Activated CD8-positive, alpha-beta T cell treated with anti-CD3 and anti-CD28 coated beads for 36 hours (primary cell): ENCODE data around the gene FBXO28. TPM values are rescaled to one million over a fixed set of nuclear protein-coding genes. Genes with fewer than 3 reads are reported as not detected.

Experiments used
- ATAC-seq: fragments of 200-7000 bp; cut with Tn5 transposase; one replicate; pipeline ENCODE4 v1.10.0; 2021; ENCODE audit warnings: mild to moderate bottlenecking, moderate library complexity
- CTCF ChIA-PET: fragments of 350-600 bp; sonication (Branson Sonifier 250); formaldehyde crosslinking; loops from one replicate; lab custom pipeline; 2021; ENCODE audit warnings: antibody characterized with exemption; lab: Charles Lee
- POLR2A ChIA-PET: fragments of 350-600 bp; sonication (Branson Sonifier 250); formaldehyde crosslinking; loops from one replicate; lab custom pipeline; 2021; ENCODE audit warnings: antibody characterized with exemption; lab: Charles Lee
- DNase-seq: peaks from one replicate; pipeline ENCODE4 v3.0.0-alpha.2; 2020
- H3K27ac Mint-ChIP-seq: one replicate; pipeline ENCODE4 v1.8.0; 2021; ENCODE audit warnings: mild to moderate bottlenecking, mixed read lengths
- H3K27me3 Mint-ChIP-seq: one replicate; pipeline ENCODE4 v1.8.0; 2021; ENCODE audit warnings: mixed read lengths
- H3K36me3 Mint-ChIP-seq: one replicate; pipeline ENCODE4 v1.8.0; 2021; ENCODE audit warnings: low read depth, mixed read lengths
- H3K4me1 Mint-ChIP-seq: one replicate; pipeline ENCODE4 v1.8.0; 2021; ENCODE audit warnings: low read depth, mixed read lengths
- H3K4me3 Mint-ChIP-seq: one replicate; pipeline ENCODE4 v1.8.0; 2021; ENCODE audit warnings: mild to moderate bottlenecking, moderate library complexity, mixed read lengths
- H3K9me3 Mint-ChIP-seq: one replicate; pipeline ENCODE4 v1.8.0; 2021; ENCODE audit warnings: mixed read lengths
- CTCF ChIP-seq: fragments of 200-600 bp; IDR thresholded peaks from one replicate; pipeline ENCODE4 v1.8.0; 2022; ENCODE audit warnings: antibody characterized with exemption, mild to moderate bottlenecking
- intact Hi-C: fragments of 100-400 bp; cut with micrococcal nuclease; formaldehyde crosslinking; loops from one replicate; pipeline ENCODE4 v1.10.0; 2022
- total RNA-seq, 2 experiments: library from RNA; stranded (reverse); gene quantifications; one replicate each; pipeline ENCODE4 v1.2.3, GENCODE V29; 2021

FBXO28 gene
- total RNA-seq, 2 experiments from 2014 or later: 21.5 to 21.7 TPM

GRCh38 chr1:224169718-224170270 is 55.9 kb downstream of the FBXO28 start:
- CTCF ChIA-PET: interaction anchor here (0.9 to 5.2 kb wide), 9 partner anchors 9 to 63 kb away, joined by 3 to 22 read pairs (median 4); partner anchors contain the start of gene DEGS1
- Mint-ChIP-seq H3K4me3 (no peak overlapping the region), H3K36me3 (peaks cover 6% of the 10 kb centered on the region), H3K27ac (peak overlapping the region; percentile 49), H3K27me3 (no peaks in the 10 kb centered on the region), H3K9me3 (peaks cover 6% of the 10 kb centered on the region), H3K4me1 (peaks cover 33% of the 10 kb centered on the region)
- intact Hi-C loops: no loop called here
- ATAC-seq: no peak
- no peak for DNase-seq
- no peak for TF ChIP-seq CTCF
- POLR2A ChIA-PET: interaction anchor here (1.2 to 3.0 kb wide), 4 partner anchors 9 to 23 kb away, joined by 3 to 39 read pairs (median 4); partner anchors contain the start of gene DEGS1

- Mint-ChIP-seq H3K4me3 (no peak overlapping the region), H3K27ac (no peak overlapping the region), H3K27me3 (no peaks in the 10 kb centered on the region), H3K4me1 (peaks cover 35% of the 10 kb centered on the region), H3K36me3 (peaks cover 6% of the 10 kb centered on the region), H3K9me3 (peaks cover 6% of the 10 kb centered on the region)
- DNase-seq (no peak), ATAC-seq (no peak)
- CTCF ChIA-PET: interaction anchor here (1.4 to 5.2 kb wide), 5 partner anchors 12 to 35 kb away, joined by 3 to 22 read pairs (median 6); partner anchors contain the start of gene DEGS1
- intact Hi-C loops: no loop called here
- POLR2A ChIA-PET: interaction anchor here (3.0 kb wide), 1 partner anchor 13 kb away, joined by 39 read pairs; the partner anchor contains the start of gene DEGS1
- no peak for TF ChIP-seq CTCF
Measured at GRCh38 chr1:224170343-224170742, 56.4 kb downstream of the FBXO28 start.

GRCh38 chr1:224170748-224171478 is 57.0 kb downstream of the FBXO28 start:
- Mint-ChIP-seq H3K9me3 (peaks cover 6% of the 10 kb centered on the region), H3K36me3 (peaks cover 6% of the 10 kb centered on the region), H3K27me3 (no peaks in the 10 kb centered on the region), H3K27ac (no peak overlapping the region), H3K4me1 (peaks cover 38% of the 10 kb centered on the region), H3K4me3 (no peak overlapping the region)
- ChIA-PET POLR2A (interaction anchor here (3.0 kb wide), 1 partner anchor 12 kb away, joined by 39 read pairs; the partner anchor contains the start of gene DEGS1), CTCF (interaction anchor here (1.4 to 5.2 kb wide), 5 partner anchors 11 to 35 kb away, joined by 3 to 22 read pairs (median 6); partner anchors contain the start of gene DEGS1)
- ATAC-seq: peak; percentile 40
- peak; percentile 27 for TF ChIP-seq CTCF
- peak; percentile 30 for DNase-seq
- intact Hi-C loops: no loop called here

- DNase-seq (no peak), ATAC-seq (no peak)
- TF ChIP-seq CTCF: no peak
- Mint-ChIP-seq H3K4me3 (no peak overlapping the region), H3K27me3 (no peaks in the 10 kb centered on the region), H3K27ac (no peak overlapping the region), H3K36me3 (peaks cover 6% of the 10 kb centered on the region), H3K4me1 (peaks cover 38% of the 10 kb centered on the region), H3K9me3 (peaks cover 6% of the 10 kb centered on the region)
- CTCF ChIA-PET: no interaction called here
- POLR2A ChIA-PET: interaction anchor here (1.6 kb wide), 1 partner anchor 8 kb away, joined by 3 read pairs; no protein-coding TSS in a partner anchor
- intact Hi-C loops: no loop called here
Measured at GRCh38 chr1:224172229-224172628, 58.3 kb downstream of the FBXO28 start.
